Ureter (tissue), 1 donor: ENCODE data around the gene GALNT6. TPM values are rescaled to one million over a fixed set of nuclear protein-coding genes. Genes with fewer than 3 reads are reported as not detected.
A peak's percentile ranks its signal among the peaks of the same experiment; 100 is the strongest.

Experiments used
- DNase-seq: peaks from one replicate; pipeline ENCODE4 v3.0.0-alpha.2; 2020; ENCODE audit warnings: low spot score
- total RNA-seq: library from RNA; stranded (reverse); gene quantifications from one replicate; pipeline ENCODE4 v1.2.4, GENCODE V29; 2023
- donor health status: DM: yes; HTN: yes; CAD: no.

GALNT6 gene
- total RNA-seq, 1 donor from 2014 or later: 9.9 TPM

GRCh38 chr12:51382173-51382572 is 9.0 kb downstream of the GALNT6 start:
- no peak for DNase-seq

- DNase-seq: no peak
Measured at GRCh38 chr12:51381226-51382079, 9.8 kb downstream of the GALNT6 start.

GRCh38 chr12:51379571-51379970 is 11.6 kb downstream of the GALNT6 start:
- no peak for DNase-seq

- no peak for DNase-seq
Measured at GRCh38 chr12:51378749-51379148, 12.5 kb downstream of the GALNT6 start.

GRCh38 chr12:51377099-51377984 is 13.9 kb downstream of the GALNT6 start:
- no peak for DNase-seq

GRCh38 chr12:51374856-51375255 is 16.4 kb downstream of the GALNT6 start:
- DNase-seq: no peak

GRCh38 chr12:51374361-51374760 is 16.8 kb downstream of the GALNT6 start:
- DNase-seq: no peak

GRCh38 chr12:51373187-51373586 is 18.0 kb downstream of the GALNT6 start:
- DNase-seq: no peak

- DNase-seq: no peak
Measured at GRCh38 chr12:51372021-51372420, 19.2 kb downstream of the GALNT6 start.

- DNase-seq: peak; percentile 75
Measured at GRCh38 chr12:51371295-51371953, 19.8 kb downstream of the GALNT6 start.

- no peak for DNase-seq
Measured at GRCh38 chr12:51370667-51371066, 20.5 kb downstream of the GALNT6 start.

- no peak for DNase-seq
Measured at GRCh38 chr12:51369581-51369980, 21.6 kb downstream of the GALNT6 start.

- peak; percentile 51 for DNase-seq
Measured at GRCh38 chr12:51368640-51369517, 22.3 kb downstream of the GALNT6 start.

GRCh38 chr12:51365276-51365675 is 25.9 kb downstream of the GALNT6 start:
- DNase-seq: no peak

- no peak for DNase-seq
Measured at GRCh38 chr12:51364001-51364400, 27.2 kb downstream of the GALNT6 start.

GRCh38 chr12:51362747-51363342 is 28.4 kb downstream of the GALNT6 start:
- no peak for DNase-seq

GRCh38 chr12:51362307-51362706 is 28.9 kb downstream of the GALNT6 start:
- no peak for DNase-seq

- DNase-seq: no peak
Measured at GRCh38 chr12:51361161-51362016, 29.8 kb downstream of the GALNT6 start.

GRCh38 chr12:51360315-51360714 is 30.9 kb downstream of the GALNT6 start:
- no peak for DNase-seq

- no peak for DNase-seq
Measured at GRCh38 chr12:51359851-51360250, 31.4 kb downstream of the GALNT6 start.
